Adrenal gland (tissue), 12 donors: Measurements from ENCODE around the gene MINPP1. TPM values are rescaled to one million over a fixed set of nuclear protein-coding genes. Genes with fewer than 3 reads are reported as not detected.

Experiments
- DNase-seq, 7 donors: peaks; one replicate each; pipeline ENCODE4 v3.0.0-alpha.2; 2019 to 2020
- H3K27ac ChIP-seq, 5 donors: fragments of 200-600 bp; sonication (generic) in 4 of 5; 1 replicate in 3 of 5; 2 replicates in 2 of 5; pipeline versions ENCODE4 v1.5.1 to v1.8.0; 2016 to 2020; ENCODE audit warnings: mild to moderate bottlenecking in 1 of 5
- H3K27me3 ChIP-seq: fragments of 200-600 bp; 2 replicates; pipeline ENCODE4 v1.8.0; 2021
- H3K36me3 ChIP-seq, 2 donors: fragments of 200-600 bp; replicated peaks in 1 of 2; 1 replicate in 1 of 2; 2 replicates in 1 of 2; pipeline versions ENCODE4 v1.5.1 to v1.8.0; 2018 to 2022
- H3K4me1 ChIP-seq, 2 donors: fragments of 200-600 bp; replicated peaks in 1 of 2; 1 replicate in 1 of 2; 2 replicates in 1 of 2; pipeline versions ENCODE4 v1.5.1 to v1.8.0; 2018 to 2021
- H3K4me3 ChIP-seq, 4 donors: fragments of 200-600 bp; sonication (generic) in 3 of 4; one replicate each; pipeline ENCODE4 v1.5.1; 2016 to 2018
- H3K9me3 ChIP-seq, 3 donors: fragments of 200-600 bp; sonication (generic) in 1 of 3; replicated peaks in 1 of 3; 1 replicate in 2 of 3; 2 replicates in 1 of 3; pipeline versions ENCODE4 v1.5.1 to v1.8.0; 2016 to 2021
- POLR2A ChIP-seq, 2 donors: fragments of 450-650 bp; IDR thresholded peaks; one replicate each; pipeline ENCODE4 v1.6.1; 2017; ENCODE audit warnings: antibody characterized with exemption in 2 of 2, mild to moderate bottlenecking in 2 of 2, moderate library complexity in 1 of 2
- WGBS, 4 donors: extraction: QIAGEN DNeasy Blood & Tissue Kit in 2 of 4; methylation state at CpG; one replicate each; pipeline versions ENCODE4 v1.1.5 to v1.1.7; 2013 to 2017; 5-methylcytosine and 5-hydroxymethylcytosine counted together
- intact Hi-C, 2 donors: fragments of 100-400 bp; cut with DNase I; formaldehyde crosslinking; loops; one replicate each; pipeline versions ENCODE4 v1.14.1 to v1.15.0; 2022 to 2023
- polyA plus RNA-seq, 3 donors: library from polyadenylated mRNA; stranded (reverse); fragments of 200-250 nt in 2 of 3; fragments of 350-450 nt in 1 of 3; fragmentation: Illumina TruSeq in 1 of 3; extraction: RNeasy Lipid Tissue Mini Kit (QIAGEN cat#74804) in 1 of 3; gene quantifications; one replicate each; pipeline ENCODE4 v1.2.3, GENCODE V29; 2013 to 2014
- total RNA-seq, 9 donors: library from RNA; depleted of rRNA in 4 of 9; stranded (reverse); fragments of >200 nt in 4 of 9; fragments of 120-200 nt in 1 of 9; fragmentation: NEBNext Ultra II Directional in 1 of 9; extraction: Animal tissue kit (Norgen Biotek cat#: 25700) in 1 of 9; gene quantifications; one replicate each; pipeline versions ENCODE4 v1.1.0 to v1.2.4, GENCODE V29; 2013 to 2023
- TF ChIP-seq, protein P1 (sequence below), 6 experiments: fragments of 450-650 bp in 4 of 6; fragments of 200-600 bp in 2 of 6; sonication (generic) in 1 of 6; IDR thresholded peaks; 1 replicate in 5 of 6; 2 replicates in 1 of 6; pipeline versions ENCODE4 v1.5.1 to v1.8.0; 2016 to 2021; ENCODE audit warnings: antibody characterized with exemption in 6 of 6, mild to moderate bottlenecking in 2 of 6, moderate library complexity in 1 of 6
- donor health status: healthy with polysubstance abuse.
- donor health status: Bipolar disorder and iron deficiency.
- donor health status: DM: yes; HTN: yes; CAD: no.
- donor health status: DM: no; HTN: no; CAD: no.
- donor health status: DM: no; HTN: no; CAD: no.
- donor health status: DM: yes; HTN: yes; CAD: no.

Gene MINPP1
- total and polyA plus RNA-seq, 12 donors: 19.4 to 75.8 (median 44.7) TPM

DNA sequence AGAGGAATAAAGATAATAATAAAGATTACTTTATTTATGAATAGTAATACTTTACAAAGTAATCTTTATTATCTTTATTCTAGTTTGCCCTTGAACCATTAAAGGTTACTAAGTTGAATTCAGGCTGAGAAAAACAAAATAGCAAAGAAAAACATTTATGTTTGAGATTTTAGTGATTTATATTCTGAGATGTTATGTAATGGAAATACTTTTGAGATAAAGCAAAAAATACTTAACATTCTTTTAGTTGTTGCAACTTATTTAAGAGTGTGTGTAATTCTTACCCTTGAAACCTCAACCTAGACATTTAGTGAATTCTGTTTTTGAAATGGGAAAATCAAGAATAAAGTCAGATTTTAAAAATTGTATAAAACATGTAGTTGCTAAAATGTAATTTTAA, 40.0 kb downstream of the MINPP1 start:
- TF ChIP-seq, protein P1, sequence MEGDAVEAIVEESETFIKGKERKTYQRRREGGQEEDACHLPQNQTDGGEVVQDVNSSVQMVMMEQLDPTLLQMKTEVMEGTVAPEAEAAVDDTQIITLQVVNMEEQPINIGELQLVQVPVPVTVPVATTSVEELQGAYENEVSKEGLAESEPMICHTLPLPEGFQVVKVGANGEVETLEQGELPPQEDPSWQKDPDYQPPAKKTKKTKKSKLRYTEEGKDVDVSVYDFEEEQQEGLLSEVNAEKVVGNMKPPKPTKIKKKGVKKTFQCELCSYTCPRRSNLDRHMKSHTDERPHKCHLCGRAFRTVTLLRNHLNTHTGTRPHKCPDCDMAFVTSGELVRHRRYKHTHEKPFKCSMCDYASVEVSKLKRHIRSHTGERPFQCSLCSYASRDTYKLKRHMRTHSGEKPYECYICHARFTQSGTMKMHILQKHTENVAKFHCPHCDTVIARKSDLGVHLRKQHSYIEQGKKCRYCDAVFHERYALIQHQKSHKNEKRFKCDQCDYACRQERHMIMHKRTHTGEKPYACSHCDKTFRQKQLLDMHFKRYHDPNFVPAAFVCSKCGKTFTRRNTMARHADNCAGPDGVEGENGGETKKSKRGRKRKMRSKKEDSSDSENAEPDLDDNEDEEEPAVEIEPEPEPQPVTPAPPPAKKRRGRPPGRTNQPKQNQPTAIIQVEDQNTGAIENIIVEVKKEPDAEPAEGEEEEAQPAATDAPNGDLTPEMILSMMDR (IDR thresholded peaks at IDR 0.05): no peak
- TF ChIP-seq POLR2A (IDR thresholded peaks at IDR 0.05): no peak
- DNase-seq: no peak
- peaks cover 35 to 53% of the 10 kb centered on the region in 2 donors for H3K4me1 ChIP-seq
- H3K36me3 ChIP-seq: no peaks in the 10 kb centered on the region
- intact Hi-C loops: no loop called here
- no peak overlapping the region for H3K4me3 ChIP-seq
- H3K27me3 ChIP-seq: no peaks in the 10 kb centered on the region
- H3K27ac ChIP-seq: peak overlapping the region; percentile 63 to 87 (median 75)
- H3K9me3 ChIP-seq: no peaks in the 10 kb centered on the region

DNA sequence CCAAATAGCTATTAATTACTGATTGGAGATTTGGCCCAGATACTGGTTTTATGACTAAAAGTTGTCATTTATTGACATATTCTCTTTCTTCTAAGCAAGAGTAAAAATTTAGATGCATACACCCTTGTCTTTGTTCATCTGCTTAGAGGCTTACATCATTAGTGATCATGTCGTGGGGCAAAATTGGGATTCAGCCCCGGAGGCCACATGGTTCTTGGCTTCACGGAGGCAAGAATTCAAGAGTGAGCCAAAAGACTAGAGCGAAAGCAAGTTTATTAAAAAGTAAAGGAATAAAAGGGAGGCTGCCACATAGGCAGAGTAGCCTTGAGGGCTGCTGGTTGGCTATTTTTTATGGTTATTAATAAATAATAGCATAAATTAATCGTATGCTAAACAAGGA, 41.1 kb downstream of the MINPP1 start:
- peak overlapping the region; percentile 56 to 85 (median 75) for H3K27ac ChIP-seq
- H3K9me3 ChIP-seq: no peaks in the 10 kb centered on the region
- H3K4me3 ChIP-seq: no peak overlapping the region
- no peaks in the 10 kb centered on the region for H3K36me3 ChIP-seq
- TF ChIP-seq, protein P1 (IDR thresholded peaks at IDR 0.05): no peak
- TF ChIP-seq POLR2A (IDR thresholded peaks at IDR 0.05): no peak
- DNase-seq: no peak
- intact Hi-C loops: no loop called here
- H3K27me3 ChIP-seq: no peaks in the 10 kb centered on the region
- peaks cover 35 to 53% of the 10 kb centered on the region in 2 donors for H3K4me1 ChIP-seq
- WGBS, 4 donors: 59 to 73% (median 67%) methylated on average over 5 of the region's 5 CpGs

DNA sequence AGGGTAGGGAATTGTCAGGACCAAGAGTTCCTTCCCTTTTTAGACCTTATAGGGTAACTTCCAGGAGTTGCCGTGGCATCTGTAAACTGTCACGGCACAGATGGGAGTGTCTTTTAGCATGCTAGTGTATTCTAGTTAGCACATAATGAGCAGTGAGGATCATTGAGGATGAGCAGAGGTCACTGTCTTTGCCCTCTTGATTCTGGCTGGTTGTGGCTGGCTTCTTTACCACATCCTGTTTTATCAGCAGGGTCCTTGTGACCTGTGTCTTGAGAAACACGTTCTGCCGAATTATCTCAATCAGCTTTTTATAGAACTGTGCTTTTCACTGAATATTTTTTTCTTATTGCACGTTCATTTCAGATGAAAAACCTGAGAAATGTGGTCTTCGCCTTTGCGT, 41.5 kb downstream of the MINPP1 start:
- Histone ChIP-seq H3K36me3 (no peaks in the 10 kb centered on the region), H3K4me1 (peaks cover 35 to 53% of the 10 kb centered on the region in 2 donors), H3K4me3 (no peak overlapping the region), H3K27me3 (no peaks in the 10 kb centered on the region), H3K27ac (peak overlapping the region; percentile 63 to 85 (median 75)), H3K9me3 (no peaks in the 10 kb centered on the region)
- whole genome bisulfite sequencing, 4 donors: 52 to 64% (median 60%) methylated on average over 7 of the region's 7 CpGs
- peak in 6 of 7 donors; percentile 32 to 72 (median 53) for DNase-seq
- TF ChIP-seq, protein P1 (IDR thresholded peaks at IDR 0.05): no peak
- TF ChIP-seq POLR2A (IDR thresholded peaks at IDR 0.05): no peak
- intact Hi-C loops: no loop called here

DNA sequence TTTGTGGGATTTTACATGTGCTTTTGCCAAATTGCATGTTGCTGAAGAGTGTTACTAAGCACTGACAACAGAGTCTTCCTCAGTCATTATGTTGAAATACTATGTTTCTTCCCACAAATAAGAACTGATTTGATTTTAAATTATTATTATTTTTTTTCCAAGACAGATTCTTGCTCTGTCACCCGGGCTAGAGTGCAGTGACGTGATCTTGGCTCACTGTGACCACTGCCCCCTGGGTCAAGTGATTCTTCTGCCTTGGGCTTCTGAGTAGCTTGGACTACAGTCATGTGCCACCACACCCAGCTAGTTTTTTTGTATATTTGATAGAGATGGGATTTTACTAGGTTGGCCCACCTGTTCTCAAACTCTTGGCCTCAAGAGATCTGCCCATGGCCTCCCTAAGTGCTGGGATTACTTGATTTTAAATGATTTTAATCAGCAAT, 42.3 kb downstream of the MINPP1 start:
- Histone ChIP-seq H3K27me3 (no peaks in the 10 kb centered on the region), H3K9me3 (no peaks in the 10 kb centered on the region), H3K4me3 (no peak overlapping the region), H3K27ac (peak overlapping the region; percentile 63 to 85 (median 75)), H3K4me1 (peaks cover 35 to 56% of the 10 kb centered on the region in 2 donors), H3K36me3 (no peaks in the 10 kb centered on the region)
- peak in 3 of 7 donors; percentile 34 to 69 (median 39) for DNase-seq
- intact Hi-C loops: no loop called here
- TF ChIP-seq POLR2A (IDR thresholded peaks at IDR 0.05): no peak
- TF ChIP-seq, protein P1 (IDR thresholded peaks at IDR 0.05): no peak
- 71 to 82% (median 75%) methylated on average over 2 of the region's 2 CpGs for WGBS, 4 donors
